GM19043 (cell line): Measurements from ENCODE around the gene ZFYVE21.

ENCODE experiments used
- ATAC-seq: cut with Tn5 transposase; IDR thresholded peaks from one replicate; pipeline ENCODE4 v1.9.1; 2021; ENCODE audit warnings: low read depth; ENCODE audit not compliant: unreplicated experiment

ZFYVE21 gene

GRCh38 chr14:103721334-103722120 lies 5.9 kb downstream of the ZFYVE21 start:
- ATAC-seq: no peak

DNA sequence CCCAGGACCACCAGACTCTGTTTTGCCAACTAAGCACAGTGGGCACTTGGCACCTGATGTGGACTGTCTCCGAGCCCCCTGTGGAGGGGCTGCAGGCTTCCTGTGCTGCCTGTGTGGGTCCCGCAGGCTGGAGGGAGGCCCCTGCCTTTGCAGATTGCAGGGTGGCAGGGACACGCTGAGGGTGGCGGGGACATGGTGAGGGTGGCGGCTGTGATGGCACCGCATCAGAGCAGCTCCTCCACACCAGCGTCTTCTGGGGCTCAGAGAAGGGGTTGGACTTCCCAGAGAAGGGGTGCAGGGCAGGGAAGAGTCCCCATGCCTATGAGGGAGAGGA lies 8.1 kb downstream of the ZFYVE21 start:
- ATAC-seq: no peak

GRCh38 chr14:103724116-103724515 lies 8.5 kb downstream of the ZFYVE21 start:
- ATAC-seq: no peak

GRCh38 chr14:103725001-103725682 lies 9.5 kb downstream of the ZFYVE21 start:
- no peak for ATAC-seq

GRCh38 chr14:103725739-103726395 lies 10.3 kb downstream of the ZFYVE21 start:
- no peak for ATAC-seq

- no peak for ATAC-seq
Measured at GRCh38 chr14:103726474-103726873, 10.9 kb downstream of the ZFYVE21 start.

DNA sequence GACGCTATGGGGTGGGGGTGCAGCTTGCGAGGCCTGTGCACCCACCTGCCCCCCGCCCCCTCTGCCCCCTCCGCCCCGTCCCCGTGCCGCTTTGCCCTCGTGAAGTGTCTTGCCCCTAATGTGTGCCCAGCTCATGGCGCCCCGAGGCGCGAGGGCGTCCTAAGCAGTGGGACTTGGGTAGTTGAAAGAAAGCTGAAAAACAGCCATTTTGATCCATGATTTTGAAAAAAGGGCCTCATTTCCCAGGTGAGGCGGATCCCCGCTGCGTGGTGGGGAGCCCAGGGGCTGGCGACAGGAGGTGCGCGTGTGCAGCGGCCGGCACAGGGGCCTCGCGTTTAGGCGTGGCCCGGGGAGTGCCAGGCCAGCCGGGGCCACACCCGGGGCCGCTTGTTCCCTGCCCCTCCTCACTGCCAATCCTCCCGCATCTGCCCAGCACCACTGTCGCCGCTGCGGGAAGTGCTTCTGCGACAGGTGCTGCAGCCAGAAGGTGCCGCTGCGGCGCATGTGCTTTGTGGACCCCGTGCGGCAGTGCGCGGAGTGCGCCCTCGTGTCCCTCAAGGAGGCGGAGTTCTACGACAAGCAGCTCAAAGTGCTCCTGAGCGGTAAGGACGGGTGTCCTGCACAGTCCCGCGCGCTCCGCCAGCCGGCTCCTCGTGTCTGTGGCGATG lies 11.8 kb downstream of the ZFYVE21 start:
- no peak for ATAC-seq

DNA sequence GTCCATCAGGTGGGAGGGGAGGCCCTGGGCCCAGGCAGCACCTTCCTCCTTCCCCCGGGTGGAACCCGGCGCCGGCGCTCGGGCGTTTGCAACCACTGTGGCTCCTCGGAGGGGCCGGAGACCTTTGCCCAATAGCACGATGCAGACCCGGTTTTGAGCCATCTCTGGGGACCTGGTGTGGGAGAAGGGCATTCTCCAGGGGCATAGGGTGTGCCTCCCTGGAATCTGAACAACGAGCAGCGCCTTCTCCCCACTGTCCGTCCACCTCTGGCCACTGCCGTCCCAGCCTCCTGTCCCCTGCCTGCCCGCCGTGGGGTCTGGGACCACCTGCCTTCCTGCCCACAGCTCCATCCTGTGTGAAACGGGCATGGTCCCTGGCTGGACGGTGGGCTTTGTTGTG lies 12.5 kb downstream of the ZFYVE21 start:
- no peak for ATAC-seq

- ATAC-seq: no peak
Measured at GRCh38 chr14:103728721-103729120, 13.1 kb downstream of the ZFYVE21 start.

DNA sequence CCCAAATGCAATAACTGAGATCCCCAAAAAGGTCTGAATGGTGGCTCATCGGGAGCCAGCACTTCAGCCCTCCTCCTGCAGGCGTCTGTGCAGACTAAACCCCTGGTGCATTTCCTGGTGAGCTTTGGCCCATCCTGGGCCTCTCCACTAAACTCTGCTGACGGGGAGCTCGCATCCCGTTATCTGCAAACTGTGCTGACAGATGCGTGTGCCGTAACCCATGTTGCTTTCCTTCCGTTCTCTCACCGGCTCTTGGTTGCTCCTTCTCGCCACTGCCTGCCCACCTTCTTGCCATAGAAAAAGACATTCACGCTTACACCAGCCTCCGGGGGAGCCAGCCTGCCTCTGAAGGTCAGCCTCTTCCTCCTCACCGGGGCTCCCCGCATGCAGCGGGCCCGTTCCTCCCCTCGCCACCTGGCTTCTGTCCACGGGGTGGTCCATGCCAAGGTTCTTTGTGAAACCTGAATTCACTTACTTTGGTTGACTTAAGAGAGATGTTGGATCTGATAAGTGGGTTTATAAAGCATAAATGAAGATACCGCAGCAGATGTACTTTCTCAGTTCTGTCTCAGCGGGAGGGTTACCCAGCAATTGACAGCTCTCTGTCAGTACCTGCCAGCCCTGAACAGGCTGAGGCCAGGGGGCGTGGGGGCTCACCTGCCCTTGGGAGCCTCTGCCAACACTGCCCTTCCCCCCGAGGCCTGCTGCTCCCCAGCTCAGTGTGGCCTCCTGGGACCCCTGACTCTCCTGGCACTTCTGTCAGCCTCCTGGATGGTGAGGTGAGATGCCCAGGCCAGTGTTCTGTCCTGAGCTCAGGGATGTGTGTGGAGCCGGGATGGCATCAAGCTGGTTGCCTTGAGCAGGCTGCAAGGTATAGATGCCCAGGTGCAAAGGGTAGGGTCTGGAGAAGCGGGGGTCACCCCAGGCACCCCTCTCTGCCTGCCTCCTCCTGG lies 14.2 kb downstream of the ZFYVE21 start:
- ATAC-seq: no peak

- no peak for ATAC-seq
Measured at GRCh38 chr14:103730490-103731035, 15.0 kb downstream of the ZFYVE21 start.

DNA sequence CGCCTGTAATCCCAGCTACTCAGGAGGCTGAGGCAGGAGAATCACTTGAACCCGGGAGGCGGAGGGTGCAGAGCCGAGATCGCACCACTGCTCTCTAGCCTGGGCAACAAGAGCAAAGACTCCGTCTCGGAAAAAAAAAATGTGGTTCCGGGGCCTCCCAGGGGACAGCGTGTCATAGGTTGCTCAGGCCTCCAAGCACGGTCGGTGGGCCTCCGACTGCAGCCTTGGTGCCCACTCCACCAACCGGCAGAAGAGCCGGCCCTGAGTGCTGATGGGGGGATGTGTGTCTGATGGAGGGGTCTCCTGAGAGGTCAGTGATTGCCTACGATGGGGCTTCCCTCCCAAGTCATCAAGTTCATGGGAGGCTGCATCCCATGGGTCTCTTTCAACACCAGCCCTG lies 15.9 kb downstream of the ZFYVE21 start:
- ATAC-seq: no peak

- no peak for ATAC-seq
Measured at GRCh38 chr14:103731916-103732867, 16.6 kb downstream of the ZFYVE21 start.

- no peak for ATAC-seq
Measured at GRCh38 chr14:103732868-103733620, 17.4 kb downstream of the ZFYVE21 start.

GRCh38 chr14:103733651-103734050 lies 18.0 kb downstream of the ZFYVE21 start:
- ATAC-seq: no peak

GRCh38 chr14:103734081-103734888 lies 18.7 kb downstream of the ZFYVE21 start:
- no peak for ATAC-seq

DNA sequence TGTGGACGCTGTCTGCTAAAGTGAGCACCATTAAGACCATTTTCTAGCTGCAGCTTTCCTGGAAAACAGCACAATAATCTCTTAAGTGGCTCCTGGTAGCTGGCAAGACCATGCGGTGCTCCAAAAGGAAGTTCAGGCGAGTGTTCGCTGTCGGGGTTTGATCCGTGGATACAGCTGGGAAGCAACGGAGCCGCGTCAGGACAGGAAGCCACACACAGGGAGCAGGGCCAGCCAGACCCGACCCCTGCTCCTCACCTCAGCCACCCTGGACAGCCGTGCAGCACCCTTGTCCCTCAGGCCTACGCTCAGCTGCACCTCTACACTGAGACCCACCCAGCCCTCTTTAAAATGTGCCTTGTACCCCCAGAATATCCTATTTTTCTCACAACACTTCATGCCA lies 19.4 kb downstream of the ZFYVE21 start:
- no peak for ATAC-seq
